Left ventricle myocardium inferior (tissue), 1 donor: Measurements from ENCODE around the gene TAF13. TPM values are rescaled to one million over a fixed set of nuclear protein-coding genes. Genes with fewer than 3 reads are reported as not detected.
"Not testable (repeated sequence)": the region's sequence is repeated elsewhere in the genome, so short reads cannot be mapped to it uniquely, and the experiment has no call there.

Experiments used
- DNase-seq: peaks from one replicate; pipeline ENCODE4 v3.0.0-alpha.2; 2020
- H3K27ac ChIP-seq: fragments of 200-600 bp; replicated peaks from 2 replicates; pipeline ENCODE4 v1.8.0; 2021
- H3K27me3 ChIP-seq: fragments of 200-600 bp; 2 replicates; pipeline ENCODE4 v1.8.0; 2021; ENCODE audit warnings: low read depth
- H3K36me3 ChIP-seq: fragments of 200-600 bp; 2 replicates; pipeline ENCODE4 v1.8.0; 2021
- H3K4me1 ChIP-seq: fragments of 200-600 bp; 2 replicates; pipeline ENCODE4 v1.8.0; 2021
- H3K4me3 ChIP-seq: fragments of 200-600 bp; 2 replicates; pipeline ENCODE4 v1.8.0; 2021; ENCODE audit warnings: mild to moderate bottlenecking, moderate library complexity
- H3K9me3 ChIP-seq: fragments of 200-600 bp; replicated peaks from 2 replicates; pipeline ENCODE4 v1.8.0; 2021
- CTCF ChIP-seq: fragments of 200-600 bp; IDR thresholded peaks from 2 replicates; pipeline ENCODE4 v1.8.0; 2021; ENCODE audit warnings: antibody characterized with exemption, mild to moderate bottlenecking, borderline replicate concordance
- intact Hi-C: fragments of 100-400 bp; cut with micrococcal nuclease; formaldehyde crosslinking; loops from one replicate; pipeline ENCODE4 v1.11.0; 2022
- total RNA-seq: library from RNA; stranded (reverse); fragmentation: NEBNext Ultra II Directional; extraction: Animal tissue kit (Norgen Biotek cat#: 25700); gene quantifications from one replicate; pipeline ENCODE4 v1.2.1, GENCODE V29; 2021
- donor health status: DM: no; HTN: yes; CAD: no; lungs with severe emphysema.

The TAF13 gene
- total RNA-seq, 1 donor from 2014 or later: 71.6 TPM

- Histone ChIP-seq H3K9me3 (no peaks in the 10 kb centered on the region), H3K4me1 (no peaks in the 10 kb centered on the region), H3K4me3 (no peak overlapping the region), H3K36me3 (peaks cover 14% of the 10 kb centered on the region), H3K27me3 (no peaks in the 10 kb centered on the region), H3K27ac (no peak overlapping the region)
- intact Hi-C loops: no loop called here
- no peak for DNase-seq
- no peak for TF ChIP-seq CTCF
Observed at GRCh38 chr1:109059026-109059425, 16.8 kb downstream of the TAF13 start.

- Histone ChIP-seq H3K4me1 (no peaks in the 10 kb centered on the region), H3K4me3 (no peak overlapping the region), H3K27me3 (no peaks in the 10 kb centered on the region), H3K36me3 (no peaks in the 10 kb centered on the region), H3K9me3 (no peaks in the 10 kb centered on the region), H3K27ac (no peak overlapping the region)
- no peak for DNase-seq
- TF ChIP-seq CTCF: no peak
- intact Hi-C loops: no loop called here
Observed at GRCh38 chr1:109056064-109056463, 19.7 kb downstream of the TAF13 start.

GRCh38 chr1:109052145-109052544 is 23.7 kb downstream of the TAF13 start:
- intact Hi-C loops, H3K27ac ChIP-seq, H3K4me3 ChIP-seq, H3K36me3 ChIP-seq, H3K9me3 ChIP-seq, H3K4me1 ChIP-seq, DNase-seq, H3K27me3 ChIP-seq: not testable (repeated sequence)

GRCh38 chr1:109050228-109050995 is 25.4 kb downstream of the TAF13 start:
- Histone ChIP-seq H3K27me3 (no peaks in the 10 kb centered on the region), H3K27ac (no peak overlapping the region), H3K4me1 (no peaks in the 10 kb centered on the region), H3K4me3 (no peak overlapping the region), H3K9me3 (no peaks in the 10 kb centered on the region), H3K36me3 (no peaks in the 10 kb centered on the region)
- no peak for TF ChIP-seq CTCF
- no peak for DNase-seq
- intact Hi-C loops: no loop called here

GRCh38 chr1:109048335-109048734 is 27.5 kb downstream of the TAF13 start:
- Histone ChIP-seq H3K4me1 (no peaks in the 10 kb centered on the region), H3K4me3 (no peak overlapping the region), H3K27me3 (no peaks in the 10 kb centered on the region), H3K27ac (no peak overlapping the region), H3K9me3 (no peaks in the 10 kb centered on the region), H3K36me3 (no peaks in the 10 kb centered on the region)
- no peak for DNase-seq
- intact Hi-C loops: no loop called here
- no peak for TF ChIP-seq CTCF

GRCh38 chr1:109047339-109047738 is 28.5 kb downstream of the TAF13 start:
- Histone ChIP-seq H3K27me3 (no peaks in the 10 kb centered on the region), H3K36me3 (no peaks in the 10 kb centered on the region), H3K4me1 (peaks cover 3% of the 10 kb centered on the region), H3K4me3 (no peak overlapping the region), H3K27ac (no peak overlapping the region), H3K9me3 (no peaks in the 10 kb centered on the region)
- intact Hi-C loops: no loop called here
- no peak for DNase-seq
- TF ChIP-seq CTCF: no peak
